Anterior cingulate cortex (tissue), 58 donors: ENCODE data around the gene PARP6.

ENCODE experiments used
- DNase-seq, 58 donors: peaks; one replicate each; lab custom pipeline; 2025; lab: John Stamatoyannopoulos, UW

Gene PARP6

GRCh38 chr15:72272213-72272996 is at the start of gene PARP6:
TSS of gene PARP6 (minus strand) at chr15:72272554. CDS start at chr15:72267477, 5,077 bp downstream.
- DNase-seq, result peak; percentile 89 to 99 (median 98)

DNA sequence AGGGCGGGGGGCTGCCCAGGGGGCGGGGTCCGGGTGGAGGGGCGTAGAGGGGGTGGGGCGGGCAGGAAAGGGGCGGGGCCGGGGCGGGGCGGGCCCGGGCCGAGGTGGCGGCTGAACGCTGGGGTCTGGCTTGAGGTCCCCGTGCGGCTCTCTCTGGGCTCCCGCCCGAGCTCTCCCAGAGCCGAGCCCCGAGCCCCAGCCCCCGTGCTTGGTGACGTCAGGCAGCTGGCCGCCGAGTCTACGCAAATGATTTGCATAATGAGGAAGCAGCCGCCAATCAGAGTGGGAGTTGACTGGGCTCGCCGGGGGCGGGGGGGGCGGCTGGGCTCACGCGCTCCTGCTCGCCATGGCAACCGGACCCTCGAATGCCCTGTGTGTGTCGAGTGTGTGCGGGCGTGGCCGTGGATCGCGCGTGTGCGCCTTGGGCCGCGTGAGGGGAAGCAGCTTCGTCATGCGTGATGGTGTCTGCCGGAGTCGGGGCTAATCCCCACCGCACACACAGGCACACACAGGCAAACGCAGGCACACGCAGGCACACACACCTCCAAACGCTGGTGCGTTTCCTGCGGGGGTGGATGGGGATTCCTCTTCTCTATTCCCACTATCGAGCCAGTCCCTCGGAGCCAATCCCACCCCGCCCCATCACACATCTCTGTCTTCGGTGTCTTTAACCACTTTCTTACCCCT is 47.8 kb upstream of the PARP6 start, which contains the start of gene CELF6:
Gene CELF6, minus strand, starts transcription at position 173 of the 687 bp plus-strand sequence. CDS start 283 bp downstream, outside the sequence.
- peak in 57 of 58 donors; percentile 21 to 93 (median 81) for DNase-seq

GRCh38 chr15:72319360-72319984 is 47.1 kb upstream of the PARP6 start:
- peak in 19 of 58 donors; percentile 37 to 83 (median 64) for DNase-seq

DNA sequence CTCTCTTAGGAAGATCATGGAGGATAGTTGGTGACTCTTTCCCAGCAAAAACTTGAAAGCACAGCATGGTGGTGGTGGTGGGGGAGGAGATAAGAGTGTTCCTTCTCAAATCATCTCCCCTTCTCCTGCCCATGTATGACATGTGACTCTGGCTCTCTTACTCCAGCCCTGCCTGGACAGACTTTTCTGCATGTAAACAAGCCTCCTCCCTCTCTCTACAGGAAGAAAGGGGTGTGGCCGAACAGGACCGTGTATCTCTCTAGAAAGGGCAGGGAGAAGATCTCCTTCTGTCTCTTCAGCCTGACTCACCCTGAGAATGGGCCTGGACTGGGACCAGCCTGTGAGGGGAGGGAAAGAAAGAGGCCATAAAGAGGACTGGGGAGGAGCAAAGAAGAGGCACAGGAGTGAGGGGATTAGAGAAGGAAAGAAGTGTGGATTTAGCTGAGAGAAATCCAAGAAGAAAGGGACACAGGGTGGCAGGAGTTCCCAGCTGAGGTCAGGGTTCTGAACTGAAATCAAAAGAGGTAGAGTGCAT is 46.1 kb upstream of the PARP6 start:
- DNase-seq, result peak in 1 of 58 donors; percentile 25

- peak in 1 of 58 donors; percentile 8 for DNase-seq
Measured at GRCh38 chr15:72315706-72316370, 43.5 kb upstream of the PARP6 start.

DNA sequence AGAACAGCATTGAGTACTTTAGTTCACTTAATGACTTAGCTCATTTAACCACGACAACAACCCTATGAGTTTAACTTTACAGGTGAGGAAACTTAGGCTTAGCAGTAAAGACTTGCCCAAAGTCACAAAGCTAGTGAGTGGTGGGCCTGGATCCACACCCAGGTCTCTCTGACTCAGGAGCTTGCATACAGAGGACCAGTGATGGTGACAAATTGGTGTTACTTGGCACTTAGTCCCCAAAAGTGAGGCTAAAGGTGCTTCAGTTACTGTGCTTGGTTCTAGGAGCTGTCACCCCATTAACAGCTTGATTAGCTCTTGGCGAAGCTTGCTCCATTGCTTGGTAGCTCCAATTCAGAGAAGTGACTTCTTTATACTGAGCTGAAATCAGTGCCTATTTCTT is 41.5 kb upstream of the PARP6 start:
- no peak for DNase-seq

- DNase-seq, result peak in 2 of 58 donors; percentile 5 to 43
Measured at GRCh38 chr15:72313448-72313840, 41.1 kb upstream of the PARP6 start.

GRCh38 chr15:72312605-72313447 is 40.5 kb upstream of the PARP6 start:
- DNase-seq, result peak in 42 of 58 donors; percentile 9 to 81 (median 35)

GRCh38 chr15:72307026-72307425 is 34.7 kb upstream of the PARP6 start:
- DNase-seq, result peak in 14 of 58 donors; percentile 8 to 49 (median 35)

DNA sequence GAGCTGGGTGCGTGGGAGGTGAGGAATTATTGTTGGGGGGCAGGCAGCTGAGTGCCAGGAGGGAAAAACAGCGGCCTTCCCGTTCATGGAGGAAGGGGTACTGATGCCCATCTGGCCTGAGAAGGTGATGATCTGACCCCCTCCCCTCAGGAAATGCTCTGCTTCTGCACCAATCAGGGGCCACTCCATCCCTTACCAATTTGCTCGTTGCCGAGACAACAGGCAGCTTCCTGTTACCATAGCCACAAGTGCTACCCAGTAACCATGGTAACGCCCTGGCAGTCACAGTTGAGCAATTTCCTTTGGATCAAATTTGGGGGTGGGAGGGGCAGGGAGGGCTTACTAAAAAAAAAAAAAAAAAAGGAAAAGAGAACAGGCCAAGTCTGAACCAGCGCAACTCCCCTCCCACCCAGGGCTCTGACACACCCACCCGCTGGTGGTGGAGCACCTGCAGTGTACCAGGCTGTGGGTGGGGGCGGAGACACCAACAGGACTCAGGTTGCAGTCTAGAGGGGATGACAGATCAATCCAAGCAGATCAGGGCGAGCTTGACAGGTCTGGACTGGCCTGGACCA is 33.9 kb upstream of the PARP6 start:
- DNase-seq, result peak in 45 of 58 donors; percentile 9 to 84 (median 58)

- DNase-seq, result no peak
Measured at GRCh38 chr15:72304596-72304995, 32.2 kb upstream of the PARP6 start.

DNA sequence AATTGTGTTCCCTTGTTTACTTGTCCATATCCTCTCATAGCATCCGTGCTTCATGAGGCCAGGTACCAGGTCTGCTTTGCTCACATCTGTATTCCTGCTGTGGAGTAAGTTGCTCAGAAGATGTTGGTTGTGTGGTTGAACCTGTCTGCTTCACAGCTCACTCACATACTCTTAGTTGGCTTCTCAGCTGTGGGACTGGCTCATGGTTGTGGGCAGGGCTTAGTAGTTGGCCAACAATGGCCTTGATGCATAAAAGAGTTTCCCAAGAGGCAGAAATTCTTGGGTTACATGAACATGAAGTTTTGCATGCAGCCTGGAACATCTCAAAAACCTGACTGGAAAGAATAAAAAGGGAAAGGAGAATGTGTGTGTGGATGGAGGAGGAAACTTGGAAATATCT is 30.6 kb upstream of the PARP6 start:
- no peak for DNase-seq

GRCh38 chr15:72289597-72290325 is 17.4 kb upstream of the PARP6 start:
- no peak for DNase-seq

- DNase-seq, result no peak
Measured at GRCh38 chr15:72288796-72289596, 16.6 kb upstream of the PARP6 start.

GRCh38 chr15:72285927-72286516 is 13.7 kb upstream of the PARP6 start:
- DNase-seq, result peak in 2 of 58 donors; percentile 3 to 12

DNA sequence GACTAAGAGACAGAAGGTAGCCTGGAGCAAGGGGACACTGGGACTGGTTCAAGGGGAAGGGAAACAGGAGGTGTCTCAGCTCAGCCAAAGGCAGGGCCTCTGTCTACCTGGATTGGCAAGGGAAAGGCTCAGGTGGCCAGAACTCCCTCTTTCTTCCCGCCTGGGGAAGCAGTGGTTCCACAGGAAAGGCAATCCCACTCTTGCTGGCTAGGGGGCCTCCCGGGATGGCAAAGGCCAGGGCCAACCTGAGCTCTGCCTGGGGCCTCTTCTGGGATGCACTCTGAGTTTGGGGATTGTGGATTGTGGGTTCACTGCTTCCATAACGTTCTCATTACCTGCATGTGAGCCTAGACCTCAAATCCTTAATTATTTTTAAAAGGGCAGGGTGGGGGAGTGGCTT is 13.0 kb upstream of the PARP6 start:
- DNase-seq, result no peak

DNA sequence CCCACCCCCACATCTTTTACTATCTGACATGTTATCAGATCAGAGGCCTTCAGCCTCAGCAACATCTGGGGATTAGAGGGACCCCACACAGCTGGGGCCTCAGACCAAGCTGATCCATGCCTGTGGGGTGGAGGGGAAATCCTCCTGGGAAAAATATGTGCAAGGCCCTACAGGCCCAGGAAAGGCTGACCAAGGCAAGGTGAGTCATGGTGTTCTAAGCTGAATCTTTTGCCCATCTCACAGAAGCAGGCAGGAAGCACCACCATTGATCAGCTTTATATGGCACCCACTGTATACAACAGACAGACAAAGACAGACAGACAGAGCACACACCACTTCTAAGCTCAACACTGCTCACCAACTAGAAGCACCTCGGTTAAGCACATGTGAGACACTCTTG is 12.4 kb upstream of the PARP6 start:
- DNase-seq, result no peak
